ENCODE data around the gene ZNF512. TPM values are rescaled to one million over a fixed set of nuclear protein-coding genes. Genes with fewer than 3 reads are reported as not detected.

Gene ZNF512
- polyA plus RNA-seq, 1 of the 3 experiments (the other 2 are of a cell fraction), result 22.3 TPM

GRCh38 chr2:27622921-27623384 is 40.1 kb downstream of the ZNF512 start (continued):
- peak; percentile 65; the same call in 1 of the 2 replicates for TF ChIP-seq MAX (IDR thresholded peaks at IDR 0.05; ENCODE audit: low read depth)
- TF ChIP-seq REST (IDR thresholded peaks at IDR 0.05; ENCODE audit: low read depth, low read length), result no peak
- no peak for TF ChIP-seq FOXJ3 (CRISPR knock-in tag; IDR thresholded peaks at IDR 0.05)
- peak; percentile 59; the same call in 1 of the 2 replicates for TF ChIP-seq ZBTB33 (IDR thresholded peaks at IDR 0.05; ENCODE audit: borderline replicate concordance, low read depth)
- peak; percentile 95 for TF ChIP-seq PBX3 (IDR thresholded peaks at IDR 0.05)
- peak; percentile 96 for TF ChIP-seq NFIC (IDR thresholded peaks at IDR 0.05; ENCODE audit: borderline replicate concordance)
- TF ChIP-seq MXI1 (IDR thresholded peaks at IDR 0.05; ENCODE audit: low read depth, low read length), result no peak
- no peak for TF ChIP-seq CHD2 (IDR thresholded peaks at IDR 0.05; ENCODE audit: low read length, partially characterized antibody)

GRCh38 chr2:27624943-27625342 is 42.1 kb downstream of the ZNF512 start:
- Histone ChIP-seq H3K9me2 (no peaks in the 10 kb centered on the region), H3K79me2 (ENCODE audit: insufficient read depth) (peaks cover 11% of the 10 kb centered on the region), H3K4me2 (no peak overlapping the region), H3K27ac (ENCODE audit: low read depth in 2 of 2, low read length in 1 of 2) (peak overlapping the region in 1 of 2 experiments; percentile 86; a peak in 2 of 4 replicates), H3K4me3 (ENCODE audit: low read depth in 2 of 2, low read length in 1 of 2) (no peak overlapping the region), H4K20me1 (ENCODE audit: insufficient read depth) (no peaks in the 10 kb centered on the region), H3K9me3 (no peaks in the 10 kb centered on the region), H3F3A (replicated peaks; ENCODE audit: insufficient read depth) (peaks cover 43% of the 10 kb centered on the region), H2AFZ (ENCODE audit: low read depth) (no peak overlapping the region), H3K36me3 (replicated peaks in 1 of 2; ENCODE audit: control insufficient read depth in 1 of 2, insufficient read depth in 2 of 2, low read length in 1 of 2) (peaks cover 47 to 50% of the 10 kb centered on the region in 2 experiments), H3K4me1 (ENCODE audit: control insufficient read depth in 1 of 2, insufficient read depth in 2 of 2, low read depth in 1 of 2, low read length in 1 of 2) (peaks cover 11 to 40% of the 10 kb centered on the region in 2 experiments), H3K9ac (no peak overlapping the region), H3K27me3 (ENCODE audit: insufficient read depth) (no peaks in the 10 kb centered on the region)
- CTCF ChIA-PET, result interaction anchor here (1.2 kb wide), 1 partner anchor 58 kb away, joined by 4 read pairs; no protein-coding TSS in a partner anchor
- TF ChIP-seq SMC3 (IDR thresholded peaks at IDR 0.05; ENCODE audit: low read depth, low read length), result no peak
- no peak for TF ChIP-seq YY1 (IDR thresholded peaks at IDR 0.05; ENCODE audit: low read depth)
- no peak for TF ChIP-seq CHD2 (IDR thresholded peaks at IDR 0.05; ENCODE audit: low read length, partially characterized antibody)
- no peak for TF ChIP-seq SIN3A (IDR thresholded peaks at IDR 0.05; ENCODE audit: borderline replicate concordance, low read depth, low read length)
- no peak for TF ChIP-seq FOXJ3 (CRISPR knock-in tag; IDR thresholded peaks at IDR 0.05)
- no peak for TF ChIP-seq GATA2 (CRISPR knock-in tag; IDR thresholded peaks at IDR 0.05)
- no peak for TF ChIP-seq NRF1 (IDR thresholded peaks at IDR 0.05; ENCODE audit: low read depth, low read length)
- no peak for TF ChIP-seq CTCF (IDR thresholded peaks at IDR 0.05)
- no peak for TF ChIP-seq ZBTB33 (IDR thresholded peaks at IDR 0.05; ENCODE audit: borderline replicate concordance, low read depth)
- TF ChIP-seq GABPA (IDR thresholded peaks at IDR 0.05; ENCODE audit: low read depth), result no peak
- no peak for TF ChIP-seq NFIC (IDR thresholded peaks at IDR 0.05; ENCODE audit: borderline replicate concordance)
- TF ChIP-seq USF2 (IDR thresholded peaks at IDR 0.05; ENCODE audit: borderline replicate concordance, low read depth, low read length), result no peak
- no peak for DNase-seq
- POLR2A ChIA-PET, result no interaction called here
